Stimulated activated naive CD4-positive, alpha-beta T cell (primary cell): Measurements from ENCODE around the gene SMYD2.

Experiments
- DNase-seq, 6 experiments: peaks; one replicate each; lab custom pipeline; 2025; lab: John Stamatoyannopoulos, UW

The SMYD2 gene, protein sequence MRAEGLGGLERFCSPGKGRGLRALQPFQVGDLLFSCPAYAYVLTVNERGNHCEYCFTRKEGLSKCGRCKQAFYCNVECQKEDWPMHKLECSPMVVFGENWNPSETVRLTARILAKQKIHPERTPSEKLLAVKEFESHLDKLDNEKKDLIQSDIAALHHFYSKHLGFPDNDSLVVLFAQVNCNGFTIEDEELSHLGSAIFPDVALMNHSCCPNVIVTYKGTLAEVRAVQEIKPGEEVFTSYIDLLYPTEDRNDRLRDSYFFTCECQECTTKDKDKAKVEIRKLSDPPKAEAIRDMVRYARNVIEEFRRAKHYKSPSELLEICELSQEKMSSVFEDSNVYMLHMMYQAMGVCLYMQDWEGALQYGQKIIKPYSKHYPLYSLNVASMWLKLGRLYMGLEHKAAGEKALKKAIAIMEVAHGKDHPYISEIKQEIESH

GRCh38 chr1:214281021-214281719 lies at the start of gene SMYD2:
TSS of gene SMYD2 (plus strand) at chr1:214281159. CDS start at chr1:214281255, 96 bp downstream.
- peak; percentile 47 to 86 (median 68) for DNase-seq

DNA sequence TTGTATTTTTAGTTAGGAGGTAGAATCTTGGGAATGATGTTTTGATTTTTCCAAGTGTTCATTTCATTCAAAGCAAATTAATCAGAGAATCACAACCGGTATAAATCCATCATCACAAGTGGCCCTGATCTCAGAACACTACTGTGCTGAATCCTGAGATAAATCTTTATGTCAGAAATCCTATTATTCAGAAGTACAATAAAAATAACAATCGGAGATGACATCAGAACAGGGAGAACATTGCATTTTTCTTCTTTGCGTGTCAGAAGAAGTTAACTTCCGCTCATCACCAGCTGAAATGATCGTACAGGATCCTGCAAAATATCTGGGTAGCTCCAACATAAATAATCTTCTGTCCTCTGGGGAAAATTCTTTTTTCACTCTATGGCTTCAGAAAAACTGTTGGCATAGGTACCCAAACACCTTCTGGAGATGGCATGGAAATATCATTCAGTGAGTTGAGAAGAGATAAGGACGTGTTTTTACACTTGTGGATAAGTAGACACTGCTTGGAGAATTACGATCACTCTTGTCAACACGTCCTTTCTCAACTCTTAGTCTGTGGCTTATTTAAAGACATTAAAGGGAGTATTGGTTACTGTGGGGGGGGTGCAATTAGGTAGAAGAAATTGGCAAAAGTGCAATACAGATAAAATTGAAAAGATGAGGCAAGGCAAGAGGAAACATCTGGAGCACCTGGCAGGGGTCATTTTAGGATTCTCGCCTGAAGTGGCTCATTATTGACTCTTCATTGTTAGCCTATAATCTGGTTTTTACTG lies 46.9 kb upstream of the SMYD2 start:
- no peak for DNase-seq

GRCh38 chr1:214234635-214235025 lies 46.3 kb upstream of the SMYD2 start:
- no peak for DNase-seq

GRCh38 chr1:214236477-214236876 lies 44.5 kb upstream of the SMYD2 start:
- DNase-seq: no peak

GRCh38 chr1:214241060-214241459 lies 39.9 kb upstream of the SMYD2 start:
- DNase-seq: no peak

- no peak for DNase-seq
Observed at GRCh38 chr1:214244252-214244651, 36.7 kb upstream of the SMYD2 start.

- DNase-seq: no peak
Observed at GRCh38 chr1:214244841-214245240, 36.1 kb upstream of the SMYD2 start.

- DNase-seq: no peak
Observed at GRCh38 chr1:214247501-214248041, 33.4 kb upstream of the SMYD2 start.

GRCh38 chr1:214248311-214249085 lies 32.5 kb upstream of the SMYD2 start:
- DNase-seq: no peak

- no peak for DNase-seq
Observed at GRCh38 chr1:214249651-214250050, 31.3 kb upstream of the SMYD2 start.

- no peak for DNase-seq
Observed at GRCh38 chr1:214251354-214251753, 29.6 kb upstream of the SMYD2 start.

- DNase-seq: no peak
Observed at GRCh38 chr1:214255509-214255908, 25.4 kb upstream of the SMYD2 start.

GRCh38 chr1:214259353-214259977 lies 21.5 kb upstream of the SMYD2 start:
- DNase-seq: no peak

DNA sequence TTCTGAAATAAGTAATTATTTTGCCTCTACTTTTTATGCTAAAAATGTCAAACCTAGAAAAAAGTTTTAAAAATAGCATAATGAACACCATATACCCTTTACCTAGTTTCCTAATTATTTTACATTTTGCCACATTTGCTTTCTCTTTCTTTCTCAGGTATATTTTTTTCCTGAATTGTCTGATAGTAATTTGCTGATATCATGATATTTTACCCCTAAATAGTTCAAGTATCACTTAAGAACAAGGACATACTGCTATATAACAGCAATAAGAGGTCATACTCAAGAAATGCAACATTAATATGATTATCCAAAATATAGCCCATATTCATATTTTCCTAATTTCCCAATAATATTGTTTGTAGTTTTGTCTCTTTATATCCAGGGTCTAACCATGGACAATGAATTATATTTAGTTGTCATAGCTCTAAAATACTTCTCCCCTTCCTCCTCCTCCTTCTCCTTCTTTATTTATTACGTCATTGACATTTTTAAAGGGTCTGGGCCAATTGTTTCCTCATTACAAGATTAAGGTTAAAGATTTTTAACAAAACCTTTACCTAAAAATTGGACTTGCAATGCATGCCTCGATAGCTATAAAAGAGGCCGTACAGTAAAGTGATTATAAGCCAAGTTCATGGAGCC lies 20.3 kb upstream of the SMYD2 start:
- DNase-seq: no peak

DNA sequence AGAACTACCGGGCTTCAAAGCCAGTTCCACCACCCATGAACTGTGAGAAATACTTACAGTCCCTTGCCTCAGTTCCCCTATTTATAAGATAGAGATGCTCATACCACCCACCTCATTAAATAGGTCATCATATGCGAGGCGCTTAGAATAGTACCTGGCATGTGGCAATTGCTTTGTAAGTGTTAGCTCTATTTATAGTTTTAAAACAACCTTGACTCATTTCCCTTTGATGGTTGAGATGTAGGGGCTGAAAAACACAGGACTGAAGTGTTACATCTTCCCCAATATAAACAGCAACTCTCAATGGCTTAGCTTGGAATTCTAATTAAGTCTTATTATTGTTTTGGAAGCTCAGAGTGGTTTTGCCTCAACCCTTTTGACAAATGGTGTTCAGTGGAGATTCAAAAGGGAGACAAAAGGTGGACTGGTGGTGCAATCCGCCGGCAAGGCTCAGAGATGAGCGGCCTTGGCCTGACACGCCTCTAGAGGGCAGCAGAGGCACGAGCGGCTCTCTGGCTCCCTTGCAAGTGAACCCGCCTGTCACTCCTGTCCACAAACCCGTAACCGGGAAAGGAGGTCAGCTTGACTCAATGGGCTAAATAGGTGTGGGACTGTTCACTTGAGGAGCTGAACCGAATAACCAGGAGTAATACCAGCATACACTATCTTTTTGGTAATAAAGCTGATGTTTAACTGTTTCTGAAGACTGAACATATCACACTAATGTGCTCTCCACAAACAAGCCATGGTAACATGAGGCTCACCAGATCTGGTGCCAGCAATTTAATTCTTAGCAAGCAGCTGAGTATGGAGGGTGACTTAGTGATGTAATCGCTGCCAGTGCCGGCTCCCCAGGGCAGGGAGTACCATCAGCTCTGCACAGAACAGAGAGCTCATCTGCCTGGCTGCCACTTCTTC lies 19.5 kb upstream of the SMYD2 start:
- peak; percentile 52 to 84 (median 65) for DNase-seq

GRCh38 chr1:214264196-214264595 lies 16.8 kb upstream of the SMYD2 start:
- DNase-seq: no peak

GRCh38 chr1:214264976-214265375 lies 16.0 kb upstream of the SMYD2 start:
- DNase-seq: no peak

DNA sequence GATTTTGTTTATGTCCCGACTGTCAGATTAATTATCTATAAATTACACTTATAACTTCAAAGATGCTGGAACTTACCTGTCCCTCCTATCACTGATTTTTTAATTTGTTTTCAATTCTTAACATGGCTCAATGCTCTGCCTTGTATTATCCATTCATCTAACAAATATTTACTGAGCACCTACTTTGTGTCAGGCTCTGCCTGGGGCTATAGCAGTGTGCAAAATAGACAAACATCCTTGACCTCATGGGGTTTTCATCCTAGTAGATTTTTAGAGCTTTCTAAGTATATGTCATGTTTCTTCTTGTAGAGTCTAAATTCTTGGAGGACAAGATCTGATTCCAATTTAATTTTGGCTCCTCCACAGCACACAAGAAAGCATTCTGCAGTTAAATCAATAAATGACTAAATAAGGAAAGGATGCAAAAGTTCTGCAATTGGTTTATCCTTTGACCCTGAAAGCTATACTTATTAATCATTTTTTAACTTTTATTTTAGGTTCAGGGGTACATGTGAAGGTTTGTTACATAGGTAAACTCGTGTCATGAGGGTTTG lies 10.8 kb upstream of the SMYD2 start:
- no peak for DNase-seq
